ENCODE data around the gene MCMBP. TPM values are rescaled to one million over a fixed set of nuclear protein-coding genes. Genes with fewer than 3 reads are reported as not detected.

The MCMBP gene
- total RNA-seq, 1 donor from 2014 or later, result 40.8 TPM

Other genes with a start within 250 kb of the MCMBP start
- gene BAG3, start 221.5 kb downstream of the MCMBP start, total RNA-seq, result 0.98 TPM
- 123 TPM for gene INPP5F, start 146.8 kb downstream of the MCMBP start, total RNA-seq
- 16.7 TPM for gene SEC23IP, start 19.9 kb upstream of the MCMBP start, total RNA-seq

Measured in temporal lobe (tissue), 1 donor.